Small intestine (tissue), 7 donors: ENCODE data around the gene AURKAIP1. TPM values are rescaled to one million over a fixed set of nuclear protein-coding genes. Genes with fewer than 3 reads are reported as not detected.

ENCODE experiments used
- DNase-seq, 2 donors: peaks; one replicate each; pipeline versions ENCODE4 v3.0.0 to v3.0.0-alpha.2; 2013
- FAIRE-seq: peaks from 2 replicates; lab custom pipeline; 2012; peaks lifted over from hg19 to GRCh38; lab: Jason Lieb, UNC
- H3K27ac ChIP-seq, 3 donors: one replicate each; pipeline ENCODE4 v1.5.1; 2013; ENCODE audit warnings: low read length in 2 of 3, mild to moderate bottlenecking in 2 of 3, control low read depth in 1 of 3, inconsistent platforms in 1 of 3, low read depth in 1 of 3, moderate library complexity in 1 of 3
- H3K27me3 ChIP-seq, 3 donors: one replicate each; pipeline ENCODE4 v1.6.1; 2013; ENCODE audit warnings: low read length in 3 of 3, inconsistent platforms in 1 of 3; ENCODE audit not compliant: control insufficient read depth in 3 of 3, insufficient read depth in 3 of 3
- H3K36me3 ChIP-seq, 3 donors: one replicate each; pipeline ENCODE4 v1.6.1; 2013; ENCODE audit warnings: low read length in 3 of 3, inconsistent platforms in 1 of 3, low read depth in 1 of 3, mild to moderate bottlenecking in 1 of 3, moderate library complexity in 1 of 3; ENCODE audit not compliant: control insufficient read depth in 3 of 3, insufficient read depth in 2 of 3
- H3K4me1 ChIP-seq, 3 donors: one replicate each; pipeline ENCODE4 v1.6.1; 2013; ENCODE audit warnings: low read length in 2 of 3, inconsistent platforms in 1 of 3, low read depth in 1 of 3, mild to moderate bottlenecking in 1 of 3, moderate library complexity in 1 of 3; ENCODE audit not compliant: control insufficient read depth in 3 of 3, insufficient read depth in 2 of 3
- H3K4me3 ChIP-seq, 3 donors: one replicate each; pipeline ENCODE4 v1.5.1; 2013; ENCODE audit warnings: low read length in 3 of 3, control low read depth in 1 of 3, inconsistent platforms in 1 of 3, low read depth in 1 of 3, mild to moderate bottlenecking in 1 of 3, moderate library complexity in 1 of 3
- H3K9me3 ChIP-seq, 2 donors: one replicate each; pipeline ENCODE4 v1.6.1; 2013; ENCODE audit warnings: low read depth in 1 of 2, low read length in 1 of 2; ENCODE audit not compliant: control insufficient read depth in 2 of 2, insufficient read depth in 1 of 2
- WGBS, 3 donors: extraction: QIAGEN DNeasy Blood & Tissue Kit; methylation state at CpG; one replicate each; pipeline ENCODE4 v1.1.7; 2013; 5-methylcytosine and 5-hydroxymethylcytosine counted together
- polyA plus RNA-seq, 4 donors: library from polyadenylated mRNA; stranded (reverse) in 3 of 4; unstranded in 1 of 4; fragments of 200-250 nt in 3 of 4; fragments of 120-200 nt in 1 of 4; gene quantifications; one replicate each; pipeline versions ENCODE4 v1.2.1 to v1.2.3, GENCODE V29; 2013
- donor health status: healthy with polysubstance abuse.
- donor health status: control.
- donor health status: control.
- donor health status: Bipolar disorder and iron deficiency.
- donor health status: healthy.

AURKAIP1 gene
- polyA plus RNA-seq, 4 donors: 88.1 to 382 (median 297) TPM

DNA sequence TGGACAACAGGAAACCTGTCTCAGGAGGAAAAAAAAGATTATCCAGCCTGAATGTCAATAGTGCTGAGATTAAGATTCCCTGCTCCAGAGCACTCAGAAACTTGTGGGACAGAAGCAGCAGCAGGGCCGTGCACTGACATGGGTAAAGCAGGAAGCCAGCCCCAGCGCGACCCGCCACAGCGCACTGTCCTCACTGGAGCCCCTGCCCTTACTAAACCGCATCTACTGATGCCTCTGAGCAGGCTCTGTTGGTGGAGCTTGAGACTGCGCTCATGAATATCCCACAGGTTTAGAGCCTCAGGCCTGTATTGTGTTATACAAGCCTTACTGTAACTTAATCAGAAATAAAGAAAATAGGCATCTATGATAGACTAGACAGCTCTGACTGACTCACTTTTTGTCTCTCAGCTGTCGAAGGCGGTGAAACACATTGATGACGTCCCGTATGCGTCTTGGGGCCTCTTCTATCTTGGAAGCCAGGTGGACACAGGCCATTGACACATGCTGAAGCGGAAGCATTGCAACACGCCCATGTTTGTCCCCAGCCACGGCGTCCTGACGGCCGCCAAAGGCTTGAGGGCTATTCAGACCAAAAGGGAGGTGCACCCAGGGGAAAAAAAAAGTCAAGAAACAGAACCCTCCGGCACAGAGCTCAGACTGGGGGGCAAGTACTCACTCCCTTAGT, 23.0 kb upstream of the AURKAIP1 start:
- WGBS, 3 donors: 41 to 48% (median 42%) methylated on average over 18 to 19 of the region's 19 CpGs
- H3K4me1 ChIP-seq: peaks cover 0 to 25% (median 7%) of the 10 kb centered on the region in 3 donors
- no peaks in the 10 kb centered on the region for H3K9me3 ChIP-seq
- FAIRE-seq: no peak
- DNase-seq: peak; percentile 32 to 44
- no peaks in the 10 kb centered on the region for H3K27me3 ChIP-seq
- H3K4me3 ChIP-seq: peak overlapping the region; percentile 82 to 99 (median 98)
- H3K27ac ChIP-seq: peak overlapping the region in 2 of 3 donors; percentile 0 to 4
- peaks cover 11 to 79% (median 13%) of the 10 kb centered on the region in 3 donors for H3K36me3 ChIP-seq

- DNase-seq (no peak), FAIRE-seq (no peak)
- H3K27ac ChIP-seq: no peak overlapping the region
- no peak overlapping the region for H3K4me3 ChIP-seq
- peaks cover 0 to 12% (median 3%) of the 10 kb centered on the region in 3 donors for H3K4me1 ChIP-seq
- H3K27me3 ChIP-seq: no peaks in the 10 kb centered on the region
- H3K9me3 ChIP-seq: no peaks in the 10 kb centered on the region
- WGBS, 3 donors: 90 to 97% (median 94%) methylated on average over 11 of the region's 11 CpGs
- peaks cover 17 to 71% (median 21%) of the 10 kb centered on the region in 3 donors for H3K36me3 ChIP-seq
Measured at GRCh38 chr1:1395166-1395565, 20.2 kb upstream of the AURKAIP1 start.

DNA sequence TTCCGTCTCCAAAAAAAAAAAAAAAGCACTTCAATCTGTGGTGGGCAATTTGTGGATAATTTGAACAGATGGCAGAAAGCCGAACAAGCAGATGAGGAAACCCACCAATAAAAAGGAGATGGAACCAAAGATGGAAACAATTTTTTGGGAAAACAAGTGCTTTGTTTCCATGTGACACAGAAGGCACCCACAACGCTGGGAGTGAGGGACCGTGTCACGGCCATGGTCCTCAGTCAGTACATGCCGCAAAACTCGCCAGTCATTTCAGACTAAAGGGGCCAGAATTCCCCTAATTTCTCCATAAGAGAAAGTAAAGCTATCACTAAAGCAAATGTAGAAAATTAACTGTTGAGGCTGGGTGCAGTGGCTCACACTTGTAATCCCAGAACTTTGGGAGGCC, 19.1 kb upstream of the AURKAIP1 start:
- Histone ChIP-seq H3K27me3 (no peaks in the 10 kb centered on the region), H3K9me3 (no peaks in the 10 kb centered on the region), H3K36me3 (peaks cover 22 to 80% (median 30%) of the 10 kb centered on the region in 3 donors), H3K4me1 (peaks cover 0 to 10% (median 3%) of the 10 kb centered on the region in 3 donors), H3K27ac (no peak overlapping the region), H3K4me3 (no peak overlapping the region)
- FAIRE-seq (no peak), DNase-seq (no peak)
- 95 to 97% (median 96%) methylated on average over 7 of the region's 7 CpGs for WGBS, 3 donors

DNA sequence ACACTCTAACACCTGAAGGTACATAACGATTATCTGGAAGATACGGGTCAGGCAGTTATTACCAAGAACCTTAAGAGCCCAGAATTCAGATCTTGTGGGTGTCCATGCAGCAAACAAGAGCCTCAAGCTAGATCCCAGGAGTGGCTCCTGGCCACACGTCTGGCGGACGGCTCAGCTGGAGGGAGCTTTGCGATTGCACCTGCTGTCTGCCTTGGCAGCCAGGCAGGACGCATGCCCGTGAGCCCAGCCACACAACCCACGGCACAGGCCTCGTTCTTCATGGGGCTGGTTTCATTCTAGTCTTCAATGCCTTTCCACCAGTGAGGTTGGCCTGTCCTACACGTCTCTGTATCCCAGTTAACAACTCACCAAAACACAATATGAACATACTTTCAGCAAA, 18.4 kb upstream of the AURKAIP1 start:
- no peak overlapping the region for H3K4me3 ChIP-seq
- peaks cover 22 to 87% (median 31%) of the 10 kb centered on the region in 3 donors for H3K36me3 ChIP-seq
- 91 to 96% (median 92%) methylated on average over 11 of the region's 11 CpGs for WGBS, 3 donors
- H3K27ac ChIP-seq: no peak overlapping the region
- H3K27me3 ChIP-seq: no peaks in the 10 kb centered on the region
- DNase-seq (no peak), FAIRE-seq (no peak)
- H3K4me1 ChIP-seq: peaks cover 0 to 9% (median 3%) of the 10 kb centered on the region in 3 donors
- H3K9me3 ChIP-seq: no peaks in the 10 kb centered on the region

GRCh38 chr1:1393014-1393413, 18.0 kb upstream of the AURKAIP1 start:
- Histone ChIP-seq H3K4me1 (peaks cover 0 to 5% (median 1%) of the 10 kb centered on the region in 3 donors), H3K27me3 (no peaks in the 10 kb centered on the region), H3K9me3 (no peaks in the 10 kb centered on the region), H3K27ac (no peak overlapping the region), H3K4me3 (no peak overlapping the region), H3K36me3 (peaks cover 24 to 89% (median 33%) of the 10 kb centered on the region in 3 donors)
- 94 to 100% (median 95%) methylated on average over 4 of the region's 4 CpGs for WGBS, 3 donors
- no peak for DNase-seq
- no peak for FAIRE-seq

DNA sequence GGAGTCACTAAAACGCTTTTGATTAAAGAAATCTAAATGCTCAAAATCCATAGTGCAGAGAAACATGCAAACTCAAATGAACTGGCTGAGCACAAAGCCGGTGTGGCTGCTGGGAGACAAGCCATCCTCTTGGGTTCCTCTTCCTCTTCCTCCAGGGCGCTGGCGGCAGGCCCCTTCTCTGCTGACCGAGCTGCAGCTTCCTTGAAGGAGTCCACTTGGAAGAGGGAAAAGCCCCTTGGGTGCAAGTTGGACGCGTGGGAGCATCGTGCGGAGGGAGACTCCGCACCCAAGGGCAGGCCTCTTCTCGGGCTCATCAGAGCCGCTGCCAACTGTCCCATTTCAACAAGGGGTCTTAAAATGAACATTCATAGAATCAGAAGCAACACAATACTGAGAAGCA, 16.2 kb upstream of the AURKAIP1 start:
- H3K36me3 ChIP-seq: peaks cover 41 to 90% (median 45%) of the 10 kb centered on the region in 3 donors
- H3K27ac ChIP-seq: no peak overlapping the region
- FAIRE-seq (no peak), DNase-seq (no peak)
- H3K9me3 ChIP-seq: no peaks in the 10 kb centered on the region
- 89 to 97% (median 92%) methylated on average over 12 of the region's 12 CpGs for WGBS, 3 donors
- no peak overlapping the region for H3K4me3 ChIP-seq
- H3K4me1 ChIP-seq: no peaks in the 10 kb centered on the region
- H3K27me3 ChIP-seq: no peaks in the 10 kb centered on the region

GRCh38 chr1:1390675-1391074, 15.7 kb upstream of the AURKAIP1 start:
- Histone ChIP-seq H3K4me3 (no peak overlapping the region), H3K27ac (no peak overlapping the region), H3K9me3 (no peaks in the 10 kb centered on the region), H3K27me3 (no peaks in the 10 kb centered on the region), H3K36me3 (peaks cover 45 to 90% (median 49%) of the 10 kb centered on the region in 3 donors), H3K4me1 (no peaks in the 10 kb centered on the region)
- no peak for FAIRE-seq
- DNase-seq: no peak
- WGBS, 3 donors: 90% methylated on average over 12 of the region's 12 CpGs

GRCh38 chr1:1388078-1388472, 13.1 kb upstream of the AURKAIP1 start:
- Histone ChIP-seq H3K27ac (no peak overlapping the region), H3K9me3 (no peaks in the 10 kb centered on the region), H3K27me3 (no peaks in the 10 kb centered on the region), H3K36me3 (peaks cover 37 to 79% (median 38%) of the 10 kb centered on the region in 3 donors), H3K4me1 (no peaks in the 10 kb centered on the region), H3K4me3 (no peak overlapping the region)
- FAIRE-seq: no peak
- DNase-seq: no peak
- WGBS, 3 donors: 97% methylated on average over 16 of the region's 16 CpGs
